NCI-H2107 (cell line): ENCODE results near the gene FABP7.

Source experiments
- DNase-seq: peaks from one replicate; lab custom pipeline; 2025; lab: John Stamatoyannopoulos, UW

FABP7 gene

DNA sequence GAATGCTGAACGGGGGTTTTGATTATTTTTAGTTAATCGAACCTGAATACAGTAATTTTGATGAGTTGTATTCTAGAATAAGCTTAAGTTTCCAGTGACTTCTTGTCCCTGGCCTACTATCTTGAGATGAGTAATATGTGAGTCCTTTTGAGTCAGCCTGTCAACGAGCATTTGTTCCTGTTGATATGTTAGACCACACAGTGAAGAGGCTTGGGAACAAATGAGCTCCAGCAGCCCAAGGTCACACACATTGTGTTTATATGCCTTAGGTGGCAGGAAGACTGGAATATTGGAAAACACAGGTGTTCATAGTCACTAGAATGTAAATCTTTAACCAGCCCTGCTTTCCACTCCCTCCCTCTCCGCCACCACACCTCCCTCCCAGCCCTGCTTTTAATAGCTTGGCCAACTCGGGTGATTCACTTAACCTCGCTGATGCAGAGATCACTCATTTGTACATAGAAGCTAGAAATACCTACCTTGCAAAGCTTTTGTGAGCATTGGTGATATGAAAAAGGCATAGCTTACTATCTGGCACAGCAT lies 18.7 kb downstream of the FABP7 start:
- no peak for DNase-seq

DNA sequence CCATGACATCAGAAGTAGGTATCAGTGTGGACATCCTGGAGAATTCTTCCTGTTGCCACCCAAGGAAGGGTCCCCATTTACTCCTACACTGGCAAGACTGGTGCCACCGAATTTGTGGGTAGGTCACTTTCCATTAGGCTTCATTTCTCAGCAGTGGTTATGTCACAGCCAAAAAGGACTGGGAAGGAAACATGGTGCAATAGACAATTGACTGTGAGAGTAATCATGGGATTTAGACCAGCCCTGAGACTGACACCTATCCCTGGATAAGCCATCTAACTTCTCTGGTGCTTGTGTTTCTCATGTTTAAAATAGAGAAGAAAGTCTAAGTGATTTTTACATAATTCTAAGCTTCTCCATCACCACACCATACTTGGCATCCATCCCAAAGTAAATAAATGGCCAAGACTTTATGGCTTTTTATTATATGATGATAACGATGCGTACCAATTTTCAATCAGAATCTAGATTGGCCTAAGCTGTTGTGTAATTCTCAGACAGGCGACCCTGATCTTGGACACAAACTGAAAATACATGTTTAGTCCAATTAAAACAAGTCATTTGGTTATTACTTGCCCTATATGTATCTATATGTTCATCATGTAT lies 19.7 kb downstream of the FABP7 start:
- no peak for DNase-seq

DNA sequence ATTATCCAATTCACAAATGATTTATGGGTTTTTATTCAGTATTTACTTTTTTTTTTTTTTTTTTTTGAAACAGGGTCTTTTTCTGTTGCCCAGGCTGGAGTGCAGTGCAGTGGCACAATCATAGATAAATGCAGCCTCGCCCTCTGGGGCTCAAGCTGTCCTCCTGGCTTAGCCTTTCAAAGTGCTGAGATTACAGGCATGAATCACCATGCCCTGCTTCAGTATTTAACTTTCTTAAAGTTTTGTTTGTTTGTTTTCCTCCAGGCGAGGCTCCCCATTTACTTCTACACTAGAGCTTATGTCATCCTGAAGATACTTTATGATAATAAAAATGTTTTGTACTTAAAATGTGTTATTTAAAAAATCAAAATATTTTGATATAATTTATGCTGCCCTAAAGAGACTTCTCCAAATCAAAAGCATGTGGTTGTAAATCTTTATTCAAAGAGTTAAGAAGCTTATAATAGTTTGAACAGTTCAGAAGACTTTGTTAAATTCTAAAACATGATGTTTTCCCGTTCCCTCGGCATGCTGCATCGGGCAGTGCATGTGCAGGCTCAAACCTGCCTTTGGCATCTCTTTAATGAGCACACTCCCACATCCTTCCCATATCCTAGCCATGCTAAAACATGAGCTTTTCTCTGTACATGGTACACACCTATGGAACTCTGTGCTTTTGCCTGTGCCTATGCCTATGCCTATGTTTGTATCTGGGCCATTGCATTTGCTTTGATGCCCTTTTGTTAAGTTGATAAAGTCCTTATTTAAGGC lies 20.6 kb downstream of the FABP7 start:
- no peak for DNase-seq

DNA sequence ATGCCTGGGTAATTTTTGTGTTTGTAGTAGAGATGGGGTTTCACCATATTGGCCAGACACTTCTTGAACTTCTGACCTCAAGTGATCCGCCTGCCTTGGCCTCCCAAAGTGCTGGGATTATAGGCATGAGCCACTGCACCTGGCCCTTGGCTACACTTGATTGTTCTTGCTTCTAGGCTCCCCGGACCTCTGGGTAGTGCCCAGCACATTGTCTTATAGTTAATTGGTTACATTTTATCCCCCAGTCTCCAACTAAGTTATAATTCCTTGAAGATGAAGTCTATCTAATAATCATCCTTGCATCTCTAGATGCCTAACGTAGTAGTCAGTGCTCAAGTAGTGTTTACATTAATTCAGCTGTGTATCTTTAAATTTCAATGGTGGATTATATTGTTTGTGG lies 21.4 kb downstream of the FABP7 start:
- no peak for DNase-seq

DNA sequence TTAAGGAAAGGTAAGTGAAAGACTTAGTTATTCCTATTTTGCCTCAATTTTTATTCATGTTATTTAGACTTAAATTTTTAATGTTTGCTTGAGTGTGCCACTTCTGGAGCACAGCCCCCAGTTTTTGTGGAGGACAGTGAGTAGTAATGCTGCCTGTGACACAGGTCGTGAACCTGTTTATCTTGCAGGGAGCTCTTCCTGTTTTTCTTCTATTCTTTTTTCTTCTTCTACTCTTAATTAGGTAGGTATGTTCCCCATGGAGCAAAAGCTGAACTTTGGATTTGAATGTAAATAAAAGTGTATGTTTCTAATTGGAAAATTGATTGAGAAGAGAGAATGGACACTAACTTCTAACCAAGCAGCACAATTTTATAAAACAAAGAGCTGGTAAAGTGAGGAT lies 21.9 kb downstream of the FABP7 start:
- no peak for DNase-seq

DNA sequence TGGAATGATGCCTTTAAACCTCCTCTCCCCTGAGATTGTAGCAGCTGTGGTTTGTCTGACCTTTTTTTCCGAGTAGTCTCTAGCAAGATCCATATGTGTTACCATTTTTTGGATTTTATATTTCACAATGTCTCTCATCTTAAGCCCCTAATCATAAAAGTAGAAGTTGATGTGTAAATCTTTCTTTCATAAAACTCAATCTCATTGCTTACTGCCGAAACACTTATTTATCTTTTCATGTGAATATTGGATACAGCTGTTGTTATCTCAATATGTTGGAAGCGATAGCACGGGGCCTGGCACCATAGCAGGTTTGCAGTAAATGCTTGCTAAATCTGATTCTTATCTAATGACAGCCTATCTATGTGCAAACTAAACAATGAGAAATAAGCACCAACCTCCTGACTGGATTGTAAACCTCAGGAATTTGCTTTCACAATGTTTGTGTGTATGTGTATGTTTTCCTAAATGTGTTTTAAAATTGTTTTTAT lies 23.7 kb downstream of the FABP7 start:
- no peak for DNase-seq

DNA sequence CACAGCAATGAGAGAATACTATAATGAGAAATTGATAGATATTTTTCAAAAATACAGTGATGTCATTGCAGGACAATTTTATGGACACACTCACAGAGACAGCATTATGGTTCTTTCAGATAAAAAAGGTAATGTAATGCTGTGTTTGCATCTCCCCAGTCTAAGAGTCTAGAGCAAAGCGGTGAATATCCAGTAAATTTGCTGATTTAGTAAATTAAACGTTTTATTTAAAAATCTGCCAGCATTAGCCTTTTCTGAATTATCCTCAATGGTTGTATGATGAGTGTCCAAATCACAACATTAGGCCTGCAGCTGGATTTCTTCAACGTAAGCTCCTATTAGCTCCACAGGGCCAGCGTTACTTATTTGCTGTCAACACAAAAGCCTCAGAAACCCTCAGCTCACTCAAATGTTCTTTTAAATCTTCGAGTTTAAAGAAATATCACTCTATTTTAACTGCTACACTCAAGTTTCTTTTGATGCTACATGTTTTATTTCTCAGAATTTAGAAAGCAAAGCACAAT lies 25.5 kb downstream of the FABP7 start:
- DNase-seq = no peak

DNA sequence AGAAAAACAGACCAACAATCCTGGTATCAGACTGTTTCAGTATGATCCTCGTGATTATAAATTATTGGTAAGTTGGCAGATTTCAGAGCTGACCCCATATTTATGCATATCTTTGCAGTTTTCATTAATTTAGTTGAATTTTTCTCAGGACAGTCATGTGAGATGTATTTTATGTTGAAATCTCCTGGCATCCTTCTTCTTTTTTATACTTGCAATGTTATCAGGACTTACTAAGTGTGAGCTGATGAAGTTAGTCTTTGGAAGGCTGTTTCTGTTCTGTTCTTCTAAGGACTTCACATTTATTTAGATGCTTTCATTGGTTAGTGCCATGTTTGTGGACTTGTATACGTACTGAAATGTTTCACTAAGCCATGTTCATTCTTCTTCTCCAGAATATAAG lies 26.8 kb downstream of the FABP7 start:
- DNase-seq = no peak

DNA sequence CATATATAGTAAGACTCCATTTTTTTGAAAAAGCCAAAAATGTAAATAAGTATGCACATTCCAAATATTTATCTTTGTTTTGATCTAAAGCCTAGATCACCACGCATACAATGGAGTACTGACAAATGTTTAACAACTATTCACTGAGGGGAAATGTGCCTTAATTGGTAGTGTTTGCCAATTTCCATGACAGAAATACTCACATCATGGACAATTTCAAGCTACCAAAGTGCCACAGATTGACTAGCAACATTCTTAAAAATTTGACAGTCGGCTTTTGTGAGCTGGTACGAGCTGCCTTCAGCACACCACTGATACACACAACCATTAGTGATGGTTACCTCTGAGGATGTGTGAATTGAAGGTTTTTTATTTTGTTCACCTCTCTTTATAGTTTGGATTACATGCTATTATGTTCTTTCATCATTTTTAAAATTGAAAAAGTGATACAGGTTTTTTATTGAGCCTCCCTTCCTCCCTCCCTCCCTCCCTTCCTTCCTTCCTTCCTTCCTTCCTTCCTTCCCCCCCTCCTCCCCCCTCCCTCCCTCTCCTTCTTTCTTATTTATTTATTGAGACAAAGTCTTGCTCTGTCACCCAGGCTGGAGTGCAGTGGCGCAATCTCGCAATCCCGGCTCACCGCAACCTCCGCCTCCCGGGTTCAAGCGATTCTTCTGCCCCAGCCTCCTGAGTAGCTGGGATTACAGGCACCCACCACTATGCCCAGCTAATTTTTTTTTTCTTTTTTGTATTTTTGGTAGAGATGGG lies 28.8 kb downstream of the FABP7 start:
- no peak for DNase-seq

DNA sequence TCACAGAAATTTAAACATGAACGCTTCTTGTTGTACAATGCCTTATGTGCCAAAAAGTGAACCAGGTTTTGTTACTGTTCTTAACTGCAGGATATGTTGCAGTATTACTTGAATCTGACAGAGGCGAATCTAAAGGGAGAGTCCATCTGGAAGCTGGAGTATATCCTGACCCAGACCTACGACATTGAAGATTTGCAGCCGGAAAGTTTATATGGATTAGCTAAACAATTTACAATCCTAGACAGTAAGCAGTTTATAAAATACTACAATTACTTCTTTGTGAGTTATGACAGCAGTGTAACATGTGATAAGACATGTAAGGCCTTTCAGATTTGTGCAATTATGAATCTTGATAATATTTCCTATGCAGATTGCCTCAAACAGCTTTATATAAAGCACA lies 29.5 kb downstream of the FABP7 start:
- DNase-seq = no peak

DNA sequence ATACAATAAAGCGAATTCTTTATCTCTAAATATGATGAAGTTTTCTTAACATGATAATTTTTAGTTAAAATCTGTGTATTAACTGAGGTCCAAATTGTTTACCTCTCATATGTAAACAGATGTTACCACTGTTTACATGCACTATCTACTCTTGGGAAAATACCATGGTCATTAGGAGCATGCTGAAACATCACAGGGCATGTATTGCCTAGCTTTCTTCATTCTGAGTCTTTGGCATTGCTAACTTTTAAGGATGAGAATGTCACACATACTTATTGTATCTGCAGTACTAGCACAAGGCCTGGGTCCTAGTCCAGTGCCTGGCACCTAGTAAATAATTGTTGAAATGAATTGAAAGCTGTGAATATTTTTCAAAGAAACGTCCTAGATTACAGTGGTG lies 30.2 kb downstream of the FABP7 start:
- DNase-seq = no peak

DNA sequence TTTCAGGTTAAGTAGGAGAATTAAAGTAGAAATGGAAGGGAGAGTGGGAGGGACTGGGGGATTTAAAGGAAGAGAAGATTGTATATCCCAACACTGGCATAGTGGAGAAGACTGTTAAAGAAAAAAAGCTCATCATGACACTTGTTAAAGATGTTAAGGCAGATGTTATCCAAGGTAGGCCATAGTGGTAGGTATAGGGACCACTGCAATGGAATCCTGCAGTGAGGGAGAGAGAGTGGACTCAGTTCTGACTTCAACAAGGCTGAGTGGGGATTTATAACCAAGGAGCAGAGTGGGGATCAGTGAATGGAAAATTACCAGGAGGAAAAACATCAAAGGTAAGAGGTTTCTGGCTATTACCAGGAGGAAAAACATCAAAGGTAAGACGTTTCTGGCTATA lies 30.7 kb downstream of the FABP7 start:
- DNase-seq = no peak

DNA sequence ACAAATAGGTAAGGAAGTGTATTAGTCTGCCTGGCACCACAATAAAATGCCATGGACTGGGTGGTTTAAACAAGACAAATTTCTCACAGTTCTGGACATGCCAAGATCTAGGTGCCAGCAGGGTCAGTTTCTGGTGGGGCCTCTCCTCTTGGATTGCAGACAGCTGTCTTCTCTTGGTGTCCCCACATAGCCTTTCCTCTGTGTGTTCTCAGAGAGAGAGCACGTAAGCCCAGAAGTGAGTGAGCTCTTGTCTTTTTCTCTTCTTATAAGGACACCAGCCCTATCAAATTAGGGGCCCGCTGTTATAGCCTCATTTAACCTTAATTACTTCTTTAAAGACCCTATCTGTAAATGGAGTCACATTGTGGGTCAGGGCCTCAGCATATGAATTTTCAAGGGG lies 37.8 kb downstream of the FABP7 start:
- DNase-seq = no peak

DNA sequence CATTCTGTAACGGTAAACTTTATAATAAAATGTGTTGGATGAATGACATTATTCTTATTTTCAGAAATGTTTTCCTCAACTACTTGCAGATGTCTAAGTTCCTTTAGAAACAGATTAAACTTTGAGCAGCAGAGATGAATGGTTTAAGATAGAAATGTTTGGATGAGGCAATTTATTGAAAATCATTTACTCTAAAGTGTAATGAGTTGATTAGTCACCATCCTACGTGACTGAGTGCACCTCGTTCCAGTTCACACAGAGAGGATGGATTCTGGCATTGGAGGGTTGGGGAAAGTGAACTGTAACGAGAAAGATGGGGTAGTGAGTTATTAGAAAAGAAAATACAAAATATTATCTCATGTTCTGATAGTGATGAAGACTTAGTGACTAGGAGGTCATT lies 38.2 kb downstream of the FABP7 start:
- no peak for DNase-seq

DNA sequence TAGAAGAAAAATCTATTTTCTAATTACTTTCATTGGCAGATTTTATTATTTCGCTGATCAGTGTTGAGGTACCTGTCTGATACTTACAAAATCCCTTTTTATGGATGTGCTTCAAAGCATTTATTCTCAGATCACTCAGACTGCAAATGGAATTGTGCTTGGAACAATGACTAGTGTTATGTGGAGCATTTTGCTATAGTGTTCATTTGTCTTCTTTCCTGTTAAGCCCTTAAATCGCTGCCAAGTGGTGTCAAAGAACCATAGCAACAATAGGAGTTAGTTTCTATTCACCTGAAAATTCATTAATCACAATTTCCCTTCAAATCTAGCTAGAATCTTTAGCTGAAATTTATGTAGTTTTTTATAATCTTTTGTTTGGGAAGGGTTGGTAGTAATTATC lies 39.4 kb downstream of the FABP7 start:
- DNase-seq = no peak

DNA sequence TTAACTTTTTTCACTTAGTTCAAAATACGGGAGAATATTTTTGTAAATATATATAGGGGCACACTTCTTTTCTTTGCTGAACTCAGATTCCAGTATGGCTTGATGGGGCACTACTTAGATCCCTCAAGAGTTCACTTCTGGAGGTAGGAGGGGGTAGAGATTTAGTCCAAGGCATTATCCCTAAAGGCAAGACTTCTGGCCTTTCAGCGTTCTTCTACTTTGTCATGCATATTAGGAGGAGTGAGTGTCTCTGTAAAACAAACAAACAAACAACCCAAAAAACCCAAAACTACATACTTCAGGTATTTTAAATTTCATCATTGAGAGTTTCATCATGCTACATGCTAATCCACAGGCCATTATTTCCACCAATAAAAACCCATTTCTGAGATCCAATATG lies 41.6 kb downstream of the FABP7 start:
- no peak for DNase-seq

DNA sequence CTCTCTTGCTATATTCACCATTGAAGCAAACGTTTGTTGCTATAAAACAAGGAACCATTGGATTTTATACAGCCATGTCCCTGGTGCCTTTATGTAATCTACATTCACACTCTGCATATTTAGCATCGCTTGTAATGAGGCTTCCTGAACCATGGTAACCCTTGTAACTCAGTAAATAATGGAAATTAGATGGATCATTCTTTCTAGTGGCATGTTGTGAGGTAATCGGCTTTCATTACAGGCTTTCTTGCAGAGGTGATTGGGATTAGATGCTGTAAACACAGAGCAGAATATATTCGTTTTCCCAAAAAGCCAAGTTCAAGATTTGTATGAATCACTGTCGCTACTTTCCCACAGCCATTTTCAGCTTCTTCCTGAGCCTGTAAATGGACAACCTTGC lies 45.6 kb downstream of the FABP7 start:
- DNase-seq = no peak

DNA sequence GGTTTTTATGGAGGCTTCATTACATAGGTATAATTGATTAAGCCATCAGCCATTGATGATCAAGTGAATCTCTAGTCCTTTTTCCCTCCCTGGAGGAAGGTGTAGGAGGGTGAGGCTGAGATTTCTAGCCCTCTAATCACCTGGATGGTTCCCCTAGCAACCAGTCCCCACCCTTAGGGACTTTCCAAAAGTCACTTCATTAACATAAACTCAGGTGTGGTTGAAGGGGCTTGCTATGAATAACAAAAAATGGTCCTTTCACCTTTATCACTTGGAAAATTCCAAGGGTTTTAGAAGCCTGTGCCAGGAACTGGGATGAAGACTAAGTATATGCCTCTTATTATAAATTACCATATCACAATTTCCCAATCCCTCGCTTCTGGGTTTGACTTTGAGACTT lies 49.9 kb downstream of the FABP7 start:
- DNase-seq = no peak

DNA sequence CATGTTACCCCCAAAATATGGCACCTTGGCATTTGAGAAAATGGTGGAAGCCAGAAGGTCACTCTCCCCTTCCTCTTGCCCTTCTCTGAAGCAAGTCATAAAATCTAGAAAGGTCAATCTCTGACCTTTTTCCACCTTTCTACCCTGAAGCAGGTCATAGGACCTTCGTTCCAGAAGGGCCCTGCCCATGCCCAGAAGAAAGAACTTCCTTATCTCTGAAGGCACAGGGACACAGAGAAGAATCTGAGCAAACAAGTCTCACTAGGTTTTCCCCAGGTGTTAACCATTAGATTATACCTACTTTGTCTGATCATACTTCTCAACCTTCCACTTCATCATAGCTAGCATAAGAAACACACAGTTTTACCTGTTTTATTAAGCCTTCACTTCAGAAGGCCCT lies 52.0 kb downstream of the FABP7 start:
- no peak for DNase-seq

DNA sequence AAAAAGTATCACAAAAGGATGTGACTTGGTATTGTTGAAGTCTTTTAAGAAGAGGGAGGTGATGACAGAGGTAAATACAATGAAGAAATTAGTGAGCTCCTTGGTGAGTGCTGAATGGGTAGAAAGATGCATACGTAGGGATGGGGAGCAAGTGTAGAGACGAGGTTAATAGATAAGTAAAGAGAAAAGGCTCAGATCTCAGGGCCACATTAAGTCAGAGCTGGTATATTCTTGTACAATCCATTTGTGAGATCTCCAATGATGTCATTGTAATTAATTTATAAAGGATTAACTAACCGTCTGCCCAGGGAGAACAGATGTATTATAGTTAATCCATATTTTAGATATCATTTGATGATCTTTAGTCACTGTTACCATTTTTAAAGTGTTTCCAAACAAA lies 52.9 kb downstream of the FABP7 start:
- DNase-seq = no peak

DNA sequence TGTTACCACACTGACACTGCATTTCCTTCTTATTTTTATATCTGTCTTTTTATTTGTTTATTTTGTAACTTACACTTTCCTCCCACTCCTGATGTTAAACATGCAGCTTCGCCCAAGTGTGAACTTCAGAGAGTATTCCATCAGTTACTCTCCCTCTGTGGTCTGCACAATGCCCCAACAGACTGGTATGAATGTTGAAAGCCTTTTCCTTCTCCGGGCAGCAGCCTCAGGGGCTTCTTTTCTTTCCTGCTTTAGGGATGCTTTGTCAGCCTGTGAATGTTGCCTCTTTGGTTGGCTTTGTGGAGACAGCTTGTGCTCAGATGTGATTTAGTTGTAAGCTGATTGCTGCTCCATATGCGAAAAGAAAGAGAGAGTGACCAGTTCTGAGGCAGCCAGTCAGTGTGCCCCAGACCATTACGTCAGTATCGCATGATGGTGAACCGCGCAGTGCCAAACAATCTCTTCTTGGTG lies 53.5 kb downstream of the FABP7 start:
- DNase-seq = no peak
